Type B pancreatic cell (in vitro differentiated cells): ENCODE data around the gene SPIN1. TPM values are rescaled to one million over a fixed set of nuclear protein-coding genes. Genes with fewer than 3 reads are reported as not detected.

ENCODE experiments used
- DNase-seq: peaks from one replicate; pipeline ENCODE4 v3.0.0; 2021; ENCODE audit warnings: mixed read lengths; ENCODE audit not compliant: unreplicated experiment; ENCODE audit errors: extremely low spot score
- H3K27ac Mint-ChIP-seq: 2 replicates; pipeline ENCODE4 v1.8.0; 2021; ENCODE audit warnings: mild to moderate bottlenecking, mixed read lengths
- H3K27me3 Mint-ChIP-seq: 2 replicates; pipeline ENCODE4 v1.8.0; 2021; ENCODE audit warnings: mixed read lengths
- H3K36me3 Mint-ChIP-seq: 2 replicates; pipeline ENCODE4 v1.8.0; 2021; ENCODE audit warnings: mixed read lengths
- H3K4me1 Mint-ChIP-seq: one replicate; pipeline ENCODE4 v1.8.0; 2021; ENCODE audit warnings: mixed read lengths; ENCODE audit not compliant: unreplicated experiment
- H3K4me3 Mint-ChIP-seq: 2 replicates; pipeline ENCODE4 v1.8.0; 2021; ENCODE audit warnings: mild to moderate bottlenecking, mixed read lengths
- H3K9me3 Mint-ChIP-seq: 2 replicates; pipeline ENCODE4 v1.8.0; 2021; ENCODE audit warnings: mixed read lengths
- total RNA-seq: library from RNA; stranded (reverse); gene quantifications from 2 replicates; pipeline ENCODE4 v1.2.1, GENCODE V29; 2021; ENCODE audit warnings: low replicate concordance
- TF ChIP-seq, protein P1 (sequence below): fragments of 200-600 bp; sonication (generic); conservative IDR thresholded peaks from 2 replicates; pipeline ENCODE4 v1.5.0; 2021; ENCODE audit warnings: antibody characterized with exemption, mild to moderate bottlenecking

Gene SPIN1
- total RNA-seq, 1 donor from 2014 or later = 107 TPM

- Mint-ChIP-seq H3K4me1 (peaks cover 16% of the 10 kb centered on the region), H3K36me3 (peaks cover 53% of the 10 kb centered on the region), H3K27me3 (no peaks in the 10 kb centered on the region), H3K9me3 (no peaks in the 10 kb centered on the region), H3K4me3 (no peak overlapping the region), H3K27ac (no peak overlapping the region)
- DNase-seq = no peak
- TF ChIP-seq, protein P1, sequence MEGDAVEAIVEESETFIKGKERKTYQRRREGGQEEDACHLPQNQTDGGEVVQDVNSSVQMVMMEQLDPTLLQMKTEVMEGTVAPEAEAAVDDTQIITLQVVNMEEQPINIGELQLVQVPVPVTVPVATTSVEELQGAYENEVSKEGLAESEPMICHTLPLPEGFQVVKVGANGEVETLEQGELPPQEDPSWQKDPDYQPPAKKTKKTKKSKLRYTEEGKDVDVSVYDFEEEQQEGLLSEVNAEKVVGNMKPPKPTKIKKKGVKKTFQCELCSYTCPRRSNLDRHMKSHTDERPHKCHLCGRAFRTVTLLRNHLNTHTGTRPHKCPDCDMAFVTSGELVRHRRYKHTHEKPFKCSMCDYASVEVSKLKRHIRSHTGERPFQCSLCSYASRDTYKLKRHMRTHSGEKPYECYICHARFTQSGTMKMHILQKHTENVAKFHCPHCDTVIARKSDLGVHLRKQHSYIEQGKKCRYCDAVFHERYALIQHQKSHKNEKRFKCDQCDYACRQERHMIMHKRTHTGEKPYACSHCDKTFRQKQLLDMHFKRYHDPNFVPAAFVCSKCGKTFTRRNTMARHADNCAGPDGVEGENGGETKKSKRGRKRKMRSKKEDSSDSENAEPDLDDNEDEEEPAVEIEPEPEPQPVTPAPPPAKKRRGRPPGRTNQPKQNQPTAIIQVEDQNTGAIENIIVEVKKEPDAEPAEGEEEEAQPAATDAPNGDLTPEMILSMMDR = no peak
Measured at GRCh38 chr9:88438811-88439210, 50.6 kb downstream of the SPIN1 start.

DNA sequence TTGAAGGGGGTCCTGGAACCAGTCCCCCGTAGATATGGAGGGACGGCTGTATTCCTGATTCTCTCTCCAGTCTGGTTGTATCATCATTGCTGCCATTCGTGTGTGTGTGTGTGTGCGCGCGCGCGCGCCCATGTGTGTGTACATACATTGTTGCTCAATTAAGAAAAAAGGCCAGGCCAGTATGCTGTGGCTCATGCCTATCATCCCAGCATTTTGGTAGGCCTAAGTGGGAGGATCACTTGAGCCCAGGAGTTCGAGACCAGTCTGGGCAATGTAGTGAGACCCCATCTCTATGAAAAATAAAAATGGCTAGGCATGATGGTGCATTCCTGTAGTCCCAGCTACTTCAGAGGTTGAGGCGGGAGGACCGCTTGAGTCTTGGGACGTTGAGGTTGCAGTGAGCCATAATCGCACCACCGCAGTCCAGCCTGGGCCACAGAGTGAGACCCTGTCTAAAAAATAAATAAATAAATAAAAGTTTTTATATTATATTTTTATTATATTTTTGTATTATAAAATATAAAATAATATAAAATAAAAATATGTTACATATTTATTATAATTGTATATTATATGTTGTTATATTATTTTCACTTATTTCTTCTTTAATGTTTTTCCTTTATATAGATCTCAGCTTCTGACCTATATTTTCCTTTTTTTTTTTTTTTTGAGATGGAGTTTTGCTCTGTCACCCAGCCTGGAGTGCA lies 53.2 kb downstream of the SPIN1 start:
- peaks cover 11% of the 10 kb centered on the region for H3K4me1 Mint-ChIP-seq
- H3K36me3 Mint-ChIP-seq = peaks cover 56% of the 10 kb centered on the region
- H3K27me3 Mint-ChIP-seq = no peaks in the 10 kb centered on the region
- TF ChIP-seq, protein P1 = no peak
- no peak overlapping the region for H3K4me3 Mint-ChIP-seq
- no peak overlapping the region for H3K27ac Mint-ChIP-seq
- no peak for DNase-seq
- H3K9me3 Mint-ChIP-seq = no peaks in the 10 kb centered on the region

- Mint-ChIP-seq H3K27me3 (no peaks in the 10 kb centered on the region), H3K36me3 (peaks cover 52% of the 10 kb centered on the region), H3K4me3 (no peak overlapping the region), H3K4me1 (peaks cover 11% of the 10 kb centered on the region), H3K9me3 (no peaks in the 10 kb centered on the region), H3K27ac (no peak overlapping the region)
- TF ChIP-seq, protein P1 = no peak
- DNase-seq = no peak
Measured at GRCh38 chr9:88443480-88444113, 55.4 kb downstream of the SPIN1 start.

- Mint-ChIP-seq H3K4me3 (no peak overlapping the region), H3K36me3 (peaks cover 49% of the 10 kb centered on the region), H3K4me1 (peaks cover 11% of the 10 kb centered on the region), H3K27ac (no peak overlapping the region), H3K27me3 (no peaks in the 10 kb centered on the region), H3K9me3 (no peaks in the 10 kb centered on the region)
- TF ChIP-seq, protein P1 = no peak
- DNase-seq = no peak
Measured at GRCh38 chr9:88446728-88447127, 58.5 kb downstream of the SPIN1 start.

- H3K4me1 Mint-ChIP-seq = peaks cover 11% of the 10 kb centered on the region
- H3K9me3 Mint-ChIP-seq = no peaks in the 10 kb centered on the region
- H3K36me3 Mint-ChIP-seq = peaks cover 43% of the 10 kb centered on the region
- no peak overlapping the region for H3K27ac Mint-ChIP-seq
- TF ChIP-seq, protein P1 = no peak
- H3K27me3 Mint-ChIP-seq = no peaks in the 10 kb centered on the region
- no peak overlapping the region for H3K4me3 Mint-ChIP-seq
- DNase-seq = no peak
Measured at GRCh38 chr9:88447431-88447830, 59.2 kb downstream of the SPIN1 start.
